ENCODE results near the gene FGF5. TPM values are rescaled to one million over a fixed set of nuclear protein-coding genes. Genes with fewer than 3 reads are reported as not detected.

FGF5 gene
- total RNA-seq, 2 donors from 2014 or later = not detected

DNA sequence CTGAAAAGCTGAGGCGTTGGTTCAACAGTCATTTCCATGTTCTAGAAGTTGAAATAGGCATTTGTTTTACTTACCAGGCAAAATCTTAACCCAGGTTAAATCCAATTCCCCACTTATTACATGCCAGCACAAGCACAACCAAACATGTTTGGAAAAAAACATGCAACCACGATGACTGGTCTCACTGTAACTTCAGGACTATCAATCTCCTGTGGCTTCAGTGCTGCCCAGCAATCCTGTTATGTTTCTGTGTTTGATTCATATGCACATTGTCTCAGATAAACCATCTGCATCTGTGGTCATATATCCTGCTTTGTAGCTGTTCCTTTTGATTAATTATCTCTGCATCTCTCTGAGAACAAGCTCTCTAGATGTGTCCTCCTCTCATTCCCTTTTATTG, 40.9 kb upstream of the FGF5 start:
- TF ChIP-seq POLR2A (IDR thresholded peaks at IDR 0.05) = no peak
- TF ChIP-seq, protein P1, sequence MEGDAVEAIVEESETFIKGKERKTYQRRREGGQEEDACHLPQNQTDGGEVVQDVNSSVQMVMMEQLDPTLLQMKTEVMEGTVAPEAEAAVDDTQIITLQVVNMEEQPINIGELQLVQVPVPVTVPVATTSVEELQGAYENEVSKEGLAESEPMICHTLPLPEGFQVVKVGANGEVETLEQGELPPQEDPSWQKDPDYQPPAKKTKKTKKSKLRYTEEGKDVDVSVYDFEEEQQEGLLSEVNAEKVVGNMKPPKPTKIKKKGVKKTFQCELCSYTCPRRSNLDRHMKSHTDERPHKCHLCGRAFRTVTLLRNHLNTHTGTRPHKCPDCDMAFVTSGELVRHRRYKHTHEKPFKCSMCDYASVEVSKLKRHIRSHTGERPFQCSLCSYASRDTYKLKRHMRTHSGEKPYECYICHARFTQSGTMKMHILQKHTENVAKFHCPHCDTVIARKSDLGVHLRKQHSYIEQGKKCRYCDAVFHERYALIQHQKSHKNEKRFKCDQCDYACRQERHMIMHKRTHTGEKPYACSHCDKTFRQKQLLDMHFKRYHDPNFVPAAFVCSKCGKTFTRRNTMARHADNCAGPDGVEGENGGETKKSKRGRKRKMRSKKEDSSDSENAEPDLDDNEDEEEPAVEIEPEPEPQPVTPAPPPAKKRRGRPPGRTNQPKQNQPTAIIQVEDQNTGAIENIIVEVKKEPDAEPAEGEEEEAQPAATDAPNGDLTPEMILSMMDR (IDR thresholded peaks at IDR 0.05) = no peak
- ATAC-seq = no peak
- 57 to 76% methylated on average over 2 of the region's 2 CpGs for WGBS, 2 donors
- no peak overlapping the region for H3K27ac ChIP-seq
- no peak for DNase-seq
- intact Hi-C loops (cut with DNase I) = no loop called here
- no peaks in the 10 kb centered on the region for H3K4me1 ChIP-seq
- H3K9me3 ChIP-seq = no peaks in the 10 kb centered on the region
- no peaks in the 10 kb centered on the region for H3K27me3 ChIP-seq
- no peaks in the 10 kb centered on the region for H3K36me3 ChIP-seq (replicated peaks in 1 of 2; ENCODE audit: insufficient read depth in 1 of 2, low read depth in 2 of 2)
- no peak overlapping the region for H3K4me3 ChIP-seq

GRCh38 chr4:80226094-80226493, 40.4 kb upstream of the FGF5 start:
- WGBS, 2 donors = 26 to 48% methylated on average over 2 of the region's 2 CpGs
- intact Hi-C loops (cut with DNase I) = no loop called here
- TF ChIP-seq, protein P1 (IDR thresholded peaks at IDR 0.05) = no peak
- no peak for TF ChIP-seq POLR2A (IDR thresholded peaks at IDR 0.05)
- no peak overlapping the region for H3K4me3 ChIP-seq
- H3K27me3 ChIP-seq = no peaks in the 10 kb centered on the region
- H3K36me3 ChIP-seq (replicated peaks in 1 of 2; ENCODE audit: insufficient read depth in 1 of 2, low read depth in 2 of 2) = no peaks in the 10 kb centered on the region
- H3K9me3 ChIP-seq = no peaks in the 10 kb centered on the region
- DNase-seq (no peak), ATAC-seq (no peak)
- H3K27ac ChIP-seq = no peak overlapping the region
- H3K4me1 ChIP-seq = no peaks in the 10 kb centered on the region

GRCh38 chr4:80228460-80228859, 38.0 kb upstream of the FGF5 start:
- Histone ChIP-seq H3K4me1 (no peaks in the 10 kb centered on the region), H3K27ac (no peak overlapping the region), H3K9me3 (no peaks in the 10 kb centered on the region), H3K27me3 (no peaks in the 10 kb centered on the region), H3K4me3 (no peak overlapping the region), H3K36me3 (replicated peaks in 1 of 2; ENCODE audit: insufficient read depth in 1 of 2, low read depth in 2 of 2) (no peaks in the 10 kb centered on the region)
- intact Hi-C loops (cut with DNase I) = no loop called here
- DNase-seq = no peak
- TF ChIP-seq, protein P1 (IDR thresholded peaks at IDR 0.05) = no peak
- no peak for TF ChIP-seq POLR2A (IDR thresholded peaks at IDR 0.05)
- ATAC-seq = no peak

DNA sequence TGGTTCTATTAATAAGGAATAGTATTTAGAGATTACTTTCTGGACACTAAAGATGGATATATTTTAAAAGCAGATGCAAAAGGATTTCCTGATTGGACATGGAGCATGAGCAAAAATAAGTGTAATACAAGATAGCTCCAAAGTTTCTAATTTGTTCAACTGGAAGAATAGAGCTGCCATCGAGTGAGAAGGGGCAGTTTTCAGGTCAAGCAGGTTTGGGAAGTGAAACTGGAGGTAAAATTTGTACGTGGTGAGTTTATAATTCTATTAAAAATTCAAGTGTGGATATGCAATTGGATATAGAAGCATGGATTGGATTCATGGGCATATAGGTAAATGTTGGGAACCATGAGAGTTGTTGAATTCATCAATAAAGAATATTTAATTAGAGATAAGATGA, 37.3 kb upstream of the FGF5 start:
- DNase-seq = no peak
- no peak for TF ChIP-seq POLR2A (IDR thresholded peaks at IDR 0.05)
- TF ChIP-seq, protein P1 (IDR thresholded peaks at IDR 0.05) = no peak
- intact Hi-C loops (cut with DNase I) = no loop called here
- 41% methylated on average over 2 of the region's 2 CpGs for WGBS, 2 donors
- no peak overlapping the region for H3K27ac ChIP-seq
- H3K27me3 ChIP-seq = no peaks in the 10 kb centered on the region
- no peak overlapping the region for H3K4me3 ChIP-seq
- no peaks in the 10 kb centered on the region for H3K36me3 ChIP-seq (replicated peaks in 1 of 2; ENCODE audit: insufficient read depth in 1 of 2, low read depth in 2 of 2)
- ATAC-seq = no peak
- no peaks in the 10 kb centered on the region for H3K9me3 ChIP-seq
- no peaks in the 10 kb centered on the region for H3K4me1 ChIP-seq

GRCh38 chr4:80229590-80229989, 36.9 kb upstream of the FGF5 start:
- intact Hi-C loops (cut with DNase I) = no loop called here
- no peak for DNase-seq
- WGBS, 2 donors = 74 to 77% methylated on average over 2 of the region's 2 CpGs
- no peak for ATAC-seq
- TF ChIP-seq, protein P1 (IDR thresholded peaks at IDR 0.05) = no peak
- no peak for TF ChIP-seq POLR2A (IDR thresholded peaks at IDR 0.05)
- H3K9me3 ChIP-seq = no peaks in the 10 kb centered on the region
- H3K27me3 ChIP-seq = no peaks in the 10 kb centered on the region
- H3K4me3 ChIP-seq = no peak overlapping the region
- no peak overlapping the region for H3K27ac ChIP-seq
- H3K36me3 ChIP-seq (replicated peaks in 1 of 2; ENCODE audit: insufficient read depth in 1 of 2, low read depth in 2 of 2) = no peaks in the 10 kb centered on the region
- no peaks in the 10 kb centered on the region for H3K4me1 ChIP-seq

Data from body of pancreas (tissue), 4 donors.